Activated T-helper 2 cell treated with anti-CD3 and anti-CD28 coated beads, Interferon-gamma antibody, Interleukin-2, Interleukin-4, amounts not matched to agents 10 μg/mL and 5 μg/mL and 100 μg/mL, durations not matched to agents 14 hours and 24 hours and 36 hours (primary cell): Measurements from ENCODE around the gene RUSF1. TPM values are rescaled to one million over a fixed set of nuclear protein-coding genes. Genes with fewer than 3 reads are reported as not detected.

Experiments
- DNase-seq: peaks from one replicate; pipeline ENCODE4 v3.0.0; 2021; ENCODE audit warnings: low spot score
- H3K27ac Mint-ChIP-seq: one replicate; pipeline ENCODE4 v1.8.0; 2021; ENCODE audit warnings: mixed read lengths
- H3K27me3 Mint-ChIP-seq: one replicate; pipeline ENCODE4 v1.8.0; 2021; ENCODE audit warnings: low read depth, mixed read lengths
- H3K36me3 Mint-ChIP-seq: one replicate; pipeline ENCODE4 v1.8.0; 2021; ENCODE audit warnings: low read depth, mixed read lengths
- H3K4me1 Mint-ChIP-seq: one replicate; pipeline ENCODE4 v1.8.0; 2021; ENCODE audit warnings: low read depth, mixed read lengths
- H3K4me3 Mint-ChIP-seq: one replicate; pipeline ENCODE4 v1.8.0; 2021; ENCODE audit warnings: low read depth, mild to moderate bottlenecking, moderate library complexity, mixed read lengths
- H3K9me3 Mint-ChIP-seq: one replicate; pipeline ENCODE4 v1.8.0; 2021; ENCODE audit warnings: mixed read lengths
- intact Hi-C: fragments of 100-400 bp; cut with micrococcal nuclease; formaldehyde crosslinking; loops from one replicate; pipeline ENCODE4 v1.15.1; 2023
- total RNA-seq: library from RNA; stranded (reverse); gene quantifications from 2 replicates; pipeline ENCODE4 v1.2.3, GENCODE V29; 2022

Gene RUSF1
- total RNA-seq, 1 donor from 2014 or later = 41.2 TPM

GRCh38 chr16:31479751-31480150 lies 28.4 kb downstream of the RUSF1 start:
- Mint-ChIP-seq H3K4me3 (no peak overlapping the region), H3K27ac (no peak overlapping the region), H3K9me3 (no peaks in the 10 kb centered on the region), H3K36me3 (no peaks in the 10 kb centered on the region), H3K4me1 (peaks cover 15% of the 10 kb centered on the region), H3K27me3 (peaks cover 32% of the 10 kb centered on the region)
- DNase-seq = no peak
- intact Hi-C loops = no loop called here

- intact Hi-C loops = no loop called here
- H3K27me3 Mint-ChIP-seq = peaks cover 35% of the 10 kb centered on the region
- H3K9me3 Mint-ChIP-seq = no peaks in the 10 kb centered on the region
- H3K27ac Mint-ChIP-seq = no peak overlapping the region
- peaks cover 15% of the 10 kb centered on the region for H3K4me1 Mint-ChIP-seq
- H3K4me3 Mint-ChIP-seq = no peak overlapping the region
- H3K36me3 Mint-ChIP-seq = no peaks in the 10 kb centered on the region
- no peak for DNase-seq
These were observed 29.2 kb downstream of the RUSF1 start for GRCh38 chr16:31478956-31479355.

- H3K9me3 Mint-ChIP-seq = no peaks in the 10 kb centered on the region
- peak overlapping the region; percentile 78 for H3K4me3 Mint-ChIP-seq
- DNase-seq = no peak
- H3K27me3 Mint-ChIP-seq = peaks cover 41% of the 10 kb centered on the region
- H3K36me3 Mint-ChIP-seq = no peaks in the 10 kb centered on the region
- intact Hi-C loops = loop anchor here (1.0 kb wide), 1 partner anchor 18 kb away; the partner anchor contains the start of gene ARMC5
- H3K27ac Mint-ChIP-seq = no peak overlapping the region
- H3K4me1 Mint-ChIP-seq = peaks cover 15% of the 10 kb centered on the region
These were observed 30.7 kb downstream of the RUSF1 start for GRCh38 chr16:31477220-31478216.

- H3K36me3 Mint-ChIP-seq = no peaks in the 10 kb centered on the region
- H3K4me3 Mint-ChIP-seq = peak overlapping the region; percentile 83
- no peaks in the 10 kb centered on the region for H3K9me3 Mint-ChIP-seq
- H3K27me3 Mint-ChIP-seq = peaks cover 39% of the 10 kb centered on the region
- H3K27ac Mint-ChIP-seq = no peak overlapping the region
- DNase-seq = peak; percentile 72
- intact Hi-C loops = loop anchor here (1.0 kb wide), 1 partner anchor 17 kb away; the partner anchor contains the start of gene ARMC5
- peaks cover 15% of the 10 kb centered on the region for H3K4me1 Mint-ChIP-seq
These were observed 31.6 kb downstream of the RUSF1 start for GRCh38 chr16:31476303-31477219.

- peaks cover 15% of the 10 kb centered on the region for H3K4me1 Mint-ChIP-seq
- intact Hi-C loops = no loop called here
- H3K27ac Mint-ChIP-seq = no peak overlapping the region
- H3K27me3 Mint-ChIP-seq = peaks cover 41% of the 10 kb centered on the region
- no peak for DNase-seq
- H3K4me3 Mint-ChIP-seq = peak overlapping the region; percentile 83
- H3K9me3 Mint-ChIP-seq = no peaks in the 10 kb centered on the region
- no peaks in the 10 kb centered on the region for H3K36me3 Mint-ChIP-seq
These were observed 32.3 kb downstream of the RUSF1 start for GRCh38 chr16:31475946-31476302.

GRCh38 chr16:31474773-31475738 lies 33.1 kb downstream of the RUSF1 start:
- Mint-ChIP-seq H3K27me3 (peaks cover 41% of the 10 kb centered on the region), H3K36me3 (no peaks in the 10 kb centered on the region)

GRCh38 chr16:31474173-31474714 lies 33.9 kb downstream of the RUSF1 start:
- DNase-seq = no peak
- H3K27me3 Mint-ChIP-seq = peaks cover 36% of the 10 kb centered on the region
- no peaks in the 10 kb centered on the region for H3K36me3 Mint-ChIP-seq
- H3K27ac Mint-ChIP-seq = no peak overlapping the region
- intact Hi-C loops = no loop called here
- H3K4me3 Mint-ChIP-seq = no peak overlapping the region
- H3K9me3 Mint-ChIP-seq = no peaks in the 10 kb centered on the region
- H3K4me1 Mint-ChIP-seq = peaks cover 15% of the 10 kb centered on the region

More at GRCh38 chr16:31474773-31475738, 33.1 kb downstream of the RUSF1 start:
- Mint-ChIP-seq H3K9me3 (no peaks in the 10 kb centered on the region), H3K4me1 (peaks cover 15% of the 10 kb centered on the region), H3K4me3 (no peak overlapping the region), H3K27ac (no peak overlapping the region)
- no peak for DNase-seq
- intact Hi-C loops = no loop called here

GRCh38 chr16:31473264-31473984 lies 34.8 kb downstream of the RUSF1 start:
- H3K4me3 Mint-ChIP-seq = no peak overlapping the region
- no peak for DNase-seq
- H3K27me3 Mint-ChIP-seq = peaks cover 36% of the 10 kb centered on the region
- no peaks in the 10 kb centered on the region for H3K9me3 Mint-ChIP-seq
- H3K36me3 Mint-ChIP-seq = no peaks in the 10 kb centered on the region
- H3K4me1 Mint-ChIP-seq = peaks cover 15% of the 10 kb centered on the region
- no peak overlapping the region for H3K27ac Mint-ChIP-seq
- intact Hi-C loops = no loop called here

GRCh38 chr16:31472709-31473203 lies 35.4 kb downstream of the RUSF1 start:
- Mint-ChIP-seq H3K9me3 (no peaks in the 10 kb centered on the region), H3K4me1 (peaks cover 10% of the 10 kb centered on the region), H3K27ac (no peak overlapping the region), H3K27me3 (peaks cover 34% of the 10 kb centered on the region), H3K36me3 (no peaks in the 10 kb centered on the region), H3K4me3 (peak overlapping the region; percentile 26)
- intact Hi-C loops = no loop called here
- DNase-seq = no peak

GRCh38 chr16:31471875-31472708 lies 36.1 kb downstream of the RUSF1 start, which contains the start of gene TGFB1I1:
TGFB1I1 (plus strand) TSS chr16:31472152; CDS start chr16:31472189, 37 bp downstream.
- Mint-ChIP-seq H3K27me3 (peaks cover 34% of the 10 kb centered on the region), H3K36me3 (peaks cover 3% of the 10 kb centered on the region), H3K9me3 (no peaks in the 10 kb centered on the region), H3K4me3 (peak within 1 kb of the TSS; percentile 56), H3K4me1 (peaks cover 13% of the 10 kb centered on the region), H3K27ac (no peak within 1 kb of the TSS)
- intact Hi-C loops = no loop called here
- DNase-seq = no peak
